ENCODE measurements around the gene POC1A.

GRCh38 chr3:52059781-52060180 lies 94.4 kb downstream of the POC1A start:
- no peak for TF ChIP-seq ATF3 (IDR thresholded peaks at IDR 0.05; ENCODE audit: borderline replicate concordance, extremely low read depth, low read depth, low read length)
- TF ChIP-seq RELA (IDR thresholded peaks at IDR 0.05; ENCODE audit: borderline replicate concordance, partially characterized antibody) = no peak
- TF ChIP-seq POLR2A (IDR thresholded peaks at IDR 0.05; ENCODE audit: low read depth, low read length) = no peak
- TF ChIP-seq REST (IDR thresholded peaks at IDR 0.05; ENCODE audit: low read depth, low read length) = no peak
- TF ChIP-seq EZH2 (IDR thresholded peaks at IDR 0.05; ENCODE audit: borderline replicate concordance, control insufficient read depth, low read depth, low read length) = no peak
- TF ChIP-seq CTCF (IDR thresholded peaks at IDR 0.05 in 2 of 3, conservative IDR thresholded peaks at IDR 0.05 in 1 of 3; ENCODE audit: control insufficient read depth in 2 of 3, extremely low read depth in 1 of 3, insufficient read depth in 1 of 3, low read depth in 3 of 3, low read length in 3 of 3) = no peak
- no peak for TF ChIP-seq GATAD2B (conservative IDR thresholded peaks at IDR 0.05; ENCODE audit: low read depth)

Data from GM12878 (cell line).